Central memory CD4-positive, alpha-beta T cell (primary cell): ENCODE data around the gene KIRREL3.

Source experiments
- DNase-seq: peaks from one replicate; pipeline ENCODE4 v3.0.0; 2022

Gene KIRREL3

DNA sequence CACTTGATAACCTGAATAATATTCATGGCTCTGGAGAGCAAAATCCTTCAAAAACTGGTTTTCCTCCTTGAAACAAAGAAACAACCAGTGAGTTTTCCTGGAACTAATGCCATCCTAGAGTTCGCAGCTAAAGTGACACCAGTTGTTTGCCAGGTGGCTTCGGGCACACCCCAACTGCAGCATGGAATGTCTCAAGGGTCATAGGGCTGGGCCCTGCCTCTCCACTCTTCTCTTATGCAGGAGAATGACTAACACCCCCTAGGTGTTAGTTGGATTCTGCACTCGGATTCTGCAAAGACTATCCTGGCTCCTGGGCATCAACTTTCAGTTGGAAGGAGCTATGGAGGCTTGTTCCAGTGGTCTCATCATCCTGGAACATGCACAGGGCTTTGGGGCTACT is 98.8 kb downstream of the KIRREL3 start:
- DNase-seq: no peak

DNA sequence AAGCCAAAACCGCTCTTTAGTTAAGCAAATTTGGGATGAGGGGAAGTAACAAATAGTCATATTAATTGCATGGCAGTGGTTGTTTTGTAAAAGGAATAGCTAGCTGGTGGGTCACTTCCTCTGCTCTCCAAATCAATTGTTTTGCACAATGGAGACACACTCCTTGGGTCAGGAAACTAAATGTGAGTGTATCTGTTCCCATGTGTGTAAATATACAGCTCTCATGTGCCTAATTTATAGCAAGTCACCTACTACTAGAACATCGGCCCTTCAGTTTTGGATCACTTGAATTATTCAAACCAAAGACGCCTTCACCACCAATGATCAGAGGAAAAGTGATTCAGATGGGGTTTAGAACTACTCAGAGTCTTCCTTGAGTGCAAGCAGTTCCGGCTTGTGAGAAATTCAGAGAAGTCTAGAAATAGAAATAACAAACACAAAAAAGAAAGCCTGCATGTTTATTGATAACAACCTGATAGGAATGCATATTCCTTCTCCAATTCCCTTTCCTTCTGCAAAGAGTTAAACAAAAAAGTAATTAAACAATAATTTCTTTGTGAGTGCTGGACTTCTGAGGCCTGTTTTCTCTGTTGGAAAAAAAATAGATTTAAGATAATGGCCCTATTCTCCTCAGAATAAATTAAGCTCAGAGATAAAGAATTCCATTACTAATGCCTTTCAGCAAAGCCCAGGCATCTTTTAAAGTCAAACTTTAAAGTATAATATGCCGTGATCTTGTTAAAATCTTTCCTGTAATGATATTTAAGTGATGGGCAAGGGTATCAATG is 100.4 kb downstream of the KIRREL3 start:
- no peak for DNase-seq

- no peak for DNase-seq
These were observed 101.8 kb downstream of the KIRREL3 start for GRCh38 chr11:126898802-126899201.

DNA sequence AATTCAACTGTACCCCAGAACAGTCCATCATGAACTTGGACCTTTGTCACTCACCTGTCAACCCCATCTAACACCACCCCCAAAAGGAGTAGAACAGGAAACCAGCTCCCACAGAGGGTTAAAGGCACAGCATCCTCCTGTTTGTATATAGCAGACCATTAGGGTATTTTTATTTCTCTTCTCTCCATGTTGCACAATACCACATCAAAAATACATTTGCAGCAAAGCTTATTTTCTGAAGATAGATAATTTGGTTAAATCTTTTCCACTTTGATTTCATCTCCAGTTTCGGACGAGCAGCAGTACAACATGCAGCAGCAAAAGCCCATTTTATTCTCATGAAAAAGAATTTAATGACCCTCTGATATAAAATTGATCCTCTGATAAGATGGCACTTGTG is 103.1 kb downstream of the KIRREL3 start:
- DNase-seq: no peak

GRCh38 chr11:126896025-126896424 is 104.5 kb downstream of the KIRREL3 start:
- no peak for DNase-seq

DNA sequence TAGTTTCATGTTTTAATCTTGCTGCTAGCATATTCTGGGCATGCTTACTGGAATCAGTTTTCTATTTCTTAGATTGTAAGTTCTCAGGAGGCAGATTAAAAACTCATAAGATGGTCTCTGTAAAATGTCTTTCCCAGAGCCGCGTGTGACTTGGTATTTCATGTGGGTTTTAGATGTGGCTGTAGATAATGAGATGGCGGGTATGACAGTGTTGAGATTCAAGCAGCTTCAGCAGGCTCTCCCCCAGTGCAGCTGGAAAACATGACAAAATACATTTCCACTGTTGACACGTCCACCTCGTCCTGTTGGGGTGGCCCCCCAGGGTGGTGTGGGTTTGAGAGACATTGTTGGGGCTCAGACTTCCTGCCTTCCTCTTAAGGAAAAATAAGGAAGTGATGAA is 106.8 kb downstream of the KIRREL3 start:
- no peak for DNase-seq

DNA sequence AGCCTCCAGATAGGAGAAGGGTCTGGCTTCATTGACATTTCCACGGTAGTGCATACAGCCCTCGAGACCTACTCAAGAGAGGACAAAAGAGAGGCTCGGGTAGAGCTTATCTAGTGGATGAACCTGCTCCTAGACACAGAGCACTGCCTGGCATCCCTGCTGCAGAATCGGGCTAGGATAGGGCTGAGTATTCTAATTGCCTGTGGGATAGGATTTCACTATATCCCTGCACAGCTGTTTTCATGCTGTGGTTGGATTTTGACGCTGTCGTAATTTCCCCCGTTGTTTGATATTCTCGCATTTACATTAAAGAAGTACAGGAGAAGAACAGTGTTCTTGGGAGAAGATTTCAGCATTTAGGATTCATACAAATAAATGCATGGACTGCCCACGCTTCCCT is 107.8 kb downstream of the KIRREL3 start:
- no peak for DNase-seq

GRCh38 chr11:126891556-126892217 is 108.9 kb downstream of the KIRREL3 start:
- no peak for DNase-seq

DNA sequence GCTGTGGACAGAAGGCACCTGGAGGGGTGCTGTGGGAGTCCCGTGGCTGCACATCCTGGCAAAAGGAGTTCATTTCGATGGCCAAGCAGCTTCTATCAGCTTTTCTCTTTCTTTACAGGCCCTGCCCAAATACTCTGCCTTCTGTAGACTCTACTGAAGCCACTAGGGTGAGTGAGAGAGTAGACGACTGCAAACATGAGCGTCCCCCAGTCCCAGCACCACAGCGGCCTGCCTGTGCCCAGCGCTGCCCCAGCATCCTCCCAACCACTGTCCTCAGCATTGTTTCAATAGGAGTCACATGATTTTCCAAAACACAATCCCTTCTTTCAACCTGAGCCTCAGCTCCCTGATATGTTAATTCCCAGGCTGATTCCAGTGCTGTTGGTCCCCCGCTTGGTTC is 110.0 kb downstream of the KIRREL3 start:
- DNase-seq: no peak

DNA sequence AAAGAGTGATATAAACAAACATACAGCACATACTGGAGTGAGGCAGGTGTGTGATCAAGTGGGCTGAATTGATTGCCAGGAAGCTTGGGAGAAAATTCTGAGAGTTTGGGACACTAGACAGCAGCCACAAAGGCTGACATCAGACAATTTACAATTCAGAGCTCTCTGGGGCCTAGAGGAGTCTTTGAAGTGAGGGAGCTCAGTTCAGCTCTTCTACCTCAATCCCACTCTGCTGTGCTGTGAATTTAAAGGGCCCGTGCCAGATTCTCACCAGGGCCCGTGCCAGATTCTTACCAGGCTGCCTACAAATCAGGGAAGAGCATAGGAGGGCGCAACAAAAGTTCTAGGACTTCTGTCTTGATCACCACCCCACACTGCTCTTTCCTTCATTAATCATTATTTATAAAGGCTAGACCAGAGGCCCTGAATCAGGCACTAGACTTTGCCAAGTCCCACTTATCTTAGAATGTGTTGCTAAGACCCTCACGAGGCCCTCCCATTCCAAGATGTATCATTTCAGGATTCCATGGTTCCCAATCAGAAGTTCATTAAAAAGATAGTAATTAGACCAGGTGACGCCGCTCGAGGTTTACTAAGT is 112.4 kb downstream of the KIRREL3 start:
- DNase-seq: no peak

- no peak for DNase-seq
These were observed 113.9 kb downstream of the KIRREL3 start for GRCh38 chr11:126886636-126887035.

DNA sequence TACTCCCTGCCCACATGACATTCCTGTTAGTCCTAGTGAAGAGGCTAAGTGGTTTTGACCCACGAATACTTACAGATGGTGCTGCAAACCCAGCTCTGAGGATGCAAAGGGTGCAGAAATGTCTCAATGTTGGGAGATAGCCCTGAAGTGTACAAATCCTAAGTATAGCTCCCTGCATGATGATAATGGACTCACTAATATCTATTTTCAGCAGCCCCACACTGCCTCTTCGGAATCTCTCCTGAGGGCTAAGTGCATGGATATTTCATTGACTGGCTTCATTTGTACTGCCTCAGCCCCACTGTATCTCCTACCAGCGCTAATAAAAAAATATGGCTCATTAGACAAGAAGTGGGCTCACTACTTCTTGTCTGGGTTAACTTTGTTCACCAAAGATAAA is 114.5 kb downstream of the KIRREL3 start:
- DNase-seq: no peak

DNA sequence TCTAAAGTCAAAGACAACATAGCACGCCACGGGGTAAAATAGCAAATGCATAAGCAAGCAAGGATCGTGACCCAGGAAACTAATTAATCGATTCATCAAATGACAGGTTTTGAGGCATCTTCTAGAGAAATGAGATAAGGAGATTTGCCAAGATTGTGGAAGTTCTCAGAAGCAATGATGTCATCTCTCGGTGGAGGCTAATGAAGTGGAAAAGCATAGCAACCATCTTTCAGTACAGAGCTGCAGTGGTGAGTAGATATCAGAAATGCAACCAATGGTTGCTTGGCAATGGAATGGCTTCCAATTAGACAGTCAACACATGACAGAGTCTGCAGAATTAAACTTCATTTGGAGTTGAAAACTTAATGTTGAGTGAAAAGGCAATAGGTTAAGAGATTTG is 116.0 kb downstream of the KIRREL3 start:
- no peak for DNase-seq

DNA sequence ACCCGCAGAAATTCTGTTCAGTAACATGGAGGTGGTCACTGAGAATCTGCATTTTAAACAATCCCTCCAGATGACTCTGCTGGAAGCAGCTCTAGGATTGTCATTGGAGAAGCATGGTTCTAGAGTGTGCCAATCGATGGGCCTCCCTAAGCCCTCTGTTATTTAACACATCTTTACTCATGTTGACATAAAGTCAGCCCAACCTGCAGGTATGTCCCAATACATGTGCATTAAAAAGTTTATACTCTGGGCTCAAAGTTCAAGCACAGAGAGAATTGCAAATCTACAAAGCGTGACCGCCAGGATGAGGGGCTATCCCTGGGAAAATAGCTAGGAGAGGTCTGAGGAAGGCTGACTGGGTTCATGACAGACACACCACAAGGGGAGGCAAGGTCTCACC is 116.4 kb downstream of the KIRREL3 start:
- DNase-seq: no peak

GRCh38 chr11:126880872-126881271 is 119.7 kb downstream of the KIRREL3 start:
- DNase-seq: no peak

- no peak for DNase-seq
These were observed 121.1 kb downstream of the KIRREL3 start for GRCh38 chr11:126879516-126879915.

GRCh38 chr11:126878913-126879482 is 121.6 kb downstream of the KIRREL3 start:
- DNase-seq: no peak

DNA sequence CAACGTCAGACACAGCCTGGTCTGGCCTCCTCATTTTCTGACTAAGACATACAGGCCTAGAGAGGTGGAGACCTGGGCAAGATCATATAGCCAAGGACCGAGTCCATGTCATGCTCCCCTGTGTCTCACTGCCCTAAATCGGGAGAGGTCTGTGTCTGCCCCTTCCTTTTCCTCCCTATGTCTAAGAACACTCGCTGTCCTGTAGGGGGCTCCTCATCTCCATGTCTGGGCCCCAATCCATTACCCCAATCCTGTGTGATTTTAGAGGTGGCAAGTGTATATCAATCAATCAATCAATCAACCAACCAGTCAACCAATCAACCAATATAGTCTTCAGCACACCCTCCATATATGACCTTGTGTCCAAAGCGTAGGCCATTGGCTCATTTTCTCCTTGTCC is 125.7 kb downstream of the KIRREL3 start:
- no peak for DNase-seq

DNA sequence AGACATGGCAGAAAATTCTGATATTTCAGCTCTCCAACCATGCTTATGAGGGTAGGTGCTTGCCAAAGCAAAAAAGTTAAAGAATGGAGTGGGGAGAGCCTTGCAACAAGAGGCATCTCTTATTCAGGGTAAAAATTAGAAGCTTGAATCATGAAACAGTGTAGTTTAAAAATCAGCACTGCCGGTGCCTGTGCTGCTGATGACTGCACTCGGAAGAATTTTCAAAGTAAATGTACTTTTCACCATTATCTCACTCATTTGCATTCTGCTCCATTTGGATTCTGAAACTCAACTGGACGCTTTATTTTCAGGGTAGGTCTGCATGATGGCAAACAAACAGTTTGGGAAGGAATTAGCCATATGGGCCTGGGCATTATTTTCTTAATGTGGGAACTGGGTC is 126.3 kb downstream of the KIRREL3 start:
- DNase-seq: no peak

GRCh38 chr11:126871792-126872191 is 128.8 kb downstream of the KIRREL3 start:
- no peak for DNase-seq

DNA sequence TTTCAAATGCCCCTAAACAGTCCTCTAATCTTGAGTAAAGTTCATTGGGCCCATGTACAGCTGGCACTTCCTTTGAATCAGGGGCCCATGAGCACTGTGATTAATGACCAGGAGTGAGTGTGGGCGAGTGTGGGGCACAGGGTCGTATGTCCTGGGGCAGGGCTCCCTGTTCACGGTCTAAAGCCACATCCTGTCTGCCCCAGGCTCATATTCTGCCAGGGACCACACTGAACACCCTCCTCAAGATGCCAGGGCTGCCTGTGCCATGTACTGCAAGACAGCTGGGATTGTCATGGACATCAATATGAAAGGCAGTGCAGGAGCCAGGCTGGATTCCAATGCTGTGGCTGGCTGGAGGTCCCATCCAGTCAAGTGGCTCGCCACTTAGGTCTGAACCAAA is 130.5 kb downstream of the KIRREL3 start:
- no peak for DNase-seq

GRCh38 chr11:126868741-126869140 is 131.8 kb downstream of the KIRREL3 start:
- no peak for DNase-seq

DNA sequence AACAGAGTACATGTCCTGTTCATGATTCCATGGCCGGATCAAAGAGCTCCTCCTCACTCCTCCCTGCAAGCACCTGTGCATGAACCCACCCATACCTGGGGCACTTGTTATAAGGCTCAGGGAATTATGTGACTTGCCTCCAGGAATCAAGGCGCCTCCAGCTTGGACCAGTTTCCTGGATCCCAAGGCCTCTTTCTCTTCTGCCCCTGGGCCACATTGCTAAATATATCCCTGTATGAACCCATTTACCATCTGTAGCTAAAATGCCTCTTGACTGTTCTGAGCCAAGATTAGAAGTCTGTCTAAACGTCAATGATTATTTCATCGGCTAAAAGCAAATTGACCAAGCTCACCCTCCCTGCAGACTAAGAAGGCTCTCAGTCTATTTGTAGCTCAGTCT is 135.6 kb downstream of the KIRREL3 start:
- DNase-seq: no peak
